Upper lobe of left lung (tissue), 4 donors: ENCODE data around the gene CFHR4.

Experiments
- CTCF ChIP-seq, 6 experiments: fragments of 450-650 bp in 4 of 6; fragments of 200-600 bp in 2 of 6; sonication (generic) in 2 of 6; IDR thresholded peaks; one replicate each; pipeline ENCODE4 v1.5.1; 2016 to 2019; ENCODE audit warnings: antibody characterized with exemption in 6 of 6
- EP300 ChIP-seq, 4 donors: sonication (generic); formaldehyde crosslinking; IDR thresholded peaks; one replicate each; pipeline ENCODE4 v1.5.1; 2017; ENCODE audit warnings: antibody characterized with exemption in 4 of 4, control low read depth in 2 of 4
- POLR2AphosphoS5 ChIP-seq, 2 donors: sonication (generic); formaldehyde crosslinking; IDR thresholded peaks; one replicate each; pipeline ENCODE4 v1.5.1; 2017; ENCODE audit warnings: antibody characterized with exemption in 2 of 2

GRCh38 chr1:196887515-196888239 is at the start of gene CFHR4:
- TF ChIP-seq CTCF (IDR thresholded peaks at IDR 0.05) (no peak), EP300 (IDR thresholded peaks at IDR 0.05) (no peak), POLR2AphosphoS5 (IDR thresholded peaks at IDR 0.05) (no peak)
